Ascending aorta (tissue), 2 donors: Measurements from ENCODE around the gene TAF11. TPM values are rescaled to one million over a fixed set of nuclear protein-coding genes. Genes with fewer than 3 reads are reported as not detected.
A peak's percentile ranks its signal among the peaks of the same experiment; 100 is the strongest.

Experiments used
- DNase-seq, 2 donors: peaks; one replicate each; pipeline ENCODE4 v3.0.0-alpha.2; 2019; ENCODE audit warnings: low spot score in 2 of 2
- H3K27ac ChIP-seq, 2 donors: fragments of 200-600 bp; sonication (generic); one replicate each; pipeline ENCODE4 v1.5.1; 2016 to 2017; ENCODE audit warnings: mild to moderate bottlenecking in 1 of 2
- H3K27me3 ChIP-seq: fragments of 200-600 bp; sonication (generic); one replicate; pipeline ENCODE4 v1.5.1; 2017
- H3K36me3 ChIP-seq, 2 donors: fragments of 200-600 bp; sonication (generic); one replicate each; pipeline ENCODE4 v1.5.1; 2016
- H3K4me1 ChIP-seq, 2 donors: fragments of 200-600 bp; sonication (generic); one replicate each; pipeline ENCODE4 v1.5.1; 2016 to 2017; ENCODE audit warnings: mild to moderate bottlenecking in 1 of 2
- H3K4me3 ChIP-seq, 2 donors: fragments of 200-600 bp; sonication (generic); one replicate each; pipeline ENCODE4 v1.5.1; 2016 to 2017; ENCODE audit warnings: mild to moderate bottlenecking in 1 of 2
- H3K9me3 ChIP-seq, 2 donors: fragments of 200-600 bp; sonication (generic); one replicate each; pipeline ENCODE4 v1.5.1; 2016
- intact Hi-C: fragments of 100-400 bp; cut with DNase I; formaldehyde crosslinking; loops from one replicate; pipeline ENCODE4 v1.15.1; 2023
- total RNA-seq: library from RNA; depleted of rRNA; stranded (reverse); fragments of >200 nt; gene quantifications from one replicate; pipeline ENCODE4 v1.1.0, GENCODE V29; 2016
- TF ChIP-seq, protein P1 (sequence below), 3 experiments: fragments of 200-600 bp in 2 of 3; fragments of 450-650 bp in 1 of 3; sonication (generic) in 2 of 3; IDR thresholded peaks; one replicate each; pipeline ENCODE4 v1.5.1; 2016 to 2019; ENCODE audit warnings: antibody characterized with exemption in 3 of 3, mild to moderate bottlenecking in 1 of 3, moderate library complexity in 1 of 3

Gene TAF11
- total RNA-seq, 1 donor from 2014 or later, result 0.85 TPM

DNA sequence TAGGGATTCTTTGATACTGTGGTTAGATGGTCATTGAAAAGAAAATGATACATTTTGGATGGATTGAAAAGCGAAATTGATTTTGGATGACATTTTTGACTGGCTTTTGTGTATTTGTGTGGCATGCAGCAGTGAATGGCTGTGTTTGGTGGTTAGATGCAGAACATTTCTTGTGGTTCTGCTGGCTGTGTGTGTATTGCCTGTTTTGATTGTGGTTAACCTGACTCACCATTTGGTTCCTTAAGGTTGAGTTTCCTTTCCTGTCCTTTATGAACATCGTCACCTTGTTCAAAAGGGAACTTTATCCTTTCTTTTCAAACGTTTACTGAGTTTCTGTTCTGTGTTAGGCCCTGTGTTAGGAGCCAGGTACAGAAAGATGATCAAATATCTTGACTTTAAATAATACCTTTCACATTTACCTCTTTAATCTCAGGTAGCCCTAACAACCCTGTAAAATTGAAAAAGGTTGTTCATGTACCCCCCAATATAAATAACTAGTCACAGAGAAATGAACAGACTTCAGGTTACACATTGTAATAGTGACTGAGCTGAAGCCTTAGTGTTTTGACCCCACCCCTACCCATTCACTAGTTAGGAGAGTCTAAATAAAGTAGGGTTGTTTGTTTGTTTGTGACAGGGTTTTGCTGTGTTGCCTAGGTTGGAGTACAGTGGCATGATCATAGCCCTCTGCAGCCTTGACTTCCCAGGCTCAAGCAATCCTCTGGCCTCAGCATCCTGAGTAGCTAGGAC, 25.0 kb upstream of the TAF11 start:
- Histone ChIP-seq H3K4me3 (no peak overlapping the region), H3K36me3 (no peaks in the 10 kb centered on the region), H3K9me3 (no peaks in the 10 kb centered on the region), H3K27ac (peak overlapping the region; percentile 81 to 92), H3K27me3 (no peaks in the 10 kb centered on the region), H3K4me1 (peaks cover 13 to 65% of the 10 kb centered on the region in 2 donors)
- no peak for DNase-seq
- intact Hi-C loops, result no loop called here
- TF ChIP-seq, protein P1, sequence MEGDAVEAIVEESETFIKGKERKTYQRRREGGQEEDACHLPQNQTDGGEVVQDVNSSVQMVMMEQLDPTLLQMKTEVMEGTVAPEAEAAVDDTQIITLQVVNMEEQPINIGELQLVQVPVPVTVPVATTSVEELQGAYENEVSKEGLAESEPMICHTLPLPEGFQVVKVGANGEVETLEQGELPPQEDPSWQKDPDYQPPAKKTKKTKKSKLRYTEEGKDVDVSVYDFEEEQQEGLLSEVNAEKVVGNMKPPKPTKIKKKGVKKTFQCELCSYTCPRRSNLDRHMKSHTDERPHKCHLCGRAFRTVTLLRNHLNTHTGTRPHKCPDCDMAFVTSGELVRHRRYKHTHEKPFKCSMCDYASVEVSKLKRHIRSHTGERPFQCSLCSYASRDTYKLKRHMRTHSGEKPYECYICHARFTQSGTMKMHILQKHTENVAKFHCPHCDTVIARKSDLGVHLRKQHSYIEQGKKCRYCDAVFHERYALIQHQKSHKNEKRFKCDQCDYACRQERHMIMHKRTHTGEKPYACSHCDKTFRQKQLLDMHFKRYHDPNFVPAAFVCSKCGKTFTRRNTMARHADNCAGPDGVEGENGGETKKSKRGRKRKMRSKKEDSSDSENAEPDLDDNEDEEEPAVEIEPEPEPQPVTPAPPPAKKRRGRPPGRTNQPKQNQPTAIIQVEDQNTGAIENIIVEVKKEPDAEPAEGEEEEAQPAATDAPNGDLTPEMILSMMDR (IDR thresholded peaks at IDR 0.05), result no peak

DNA sequence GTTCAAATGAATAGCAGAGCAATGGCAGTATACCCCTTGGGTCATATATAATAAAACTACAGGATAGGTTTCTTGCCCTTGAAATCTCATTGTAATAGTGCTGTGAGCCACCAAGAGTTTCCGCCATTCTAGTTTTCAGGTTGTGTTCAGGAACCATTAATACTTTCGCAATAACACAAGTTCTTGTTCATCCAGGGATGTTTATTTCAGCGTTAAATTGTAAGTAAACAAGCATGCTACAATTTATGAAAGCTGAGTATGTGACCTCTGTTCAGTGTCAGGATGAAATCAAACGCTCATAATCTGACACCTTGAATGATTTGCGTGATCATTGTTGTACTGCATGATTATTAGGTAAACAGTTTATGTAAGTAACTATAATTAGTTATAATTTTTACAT, 24.0 kb upstream of the TAF11 start:
- TF ChIP-seq, protein P1 (IDR thresholded peaks at IDR 0.05), result no peak
- H3K4me1 ChIP-seq, result peaks cover 11 to 54% of the 10 kb centered on the region in 2 donors

DNA sequence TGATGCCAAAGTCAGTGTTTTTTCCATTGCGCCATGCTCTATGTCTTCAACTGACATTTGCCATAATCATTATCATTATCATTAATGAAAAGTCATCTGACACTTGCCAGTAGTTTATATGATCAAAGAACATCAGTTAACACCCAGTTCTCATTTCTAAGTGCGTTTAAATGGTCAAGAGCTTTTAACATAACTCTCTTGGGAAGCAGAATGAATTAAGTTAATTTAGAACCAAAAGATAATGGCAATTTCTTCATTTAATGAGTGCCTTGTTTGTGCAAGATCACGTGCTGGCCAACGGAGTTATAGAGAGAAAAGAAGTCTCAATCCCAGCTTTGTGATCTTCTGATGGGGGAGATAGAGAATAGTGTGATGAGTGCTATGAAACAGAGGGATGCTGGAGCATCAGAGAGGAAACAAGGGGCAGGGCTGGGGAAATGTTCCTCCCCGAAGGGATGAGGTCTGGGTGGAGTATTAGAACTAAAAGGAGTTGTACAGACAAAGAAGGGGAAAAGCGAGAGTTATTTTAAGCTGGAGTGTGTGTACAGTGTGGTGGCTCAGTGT, 21.6 kb upstream of the TAF11 start:
- Histone ChIP-seq H3K4me1 (peaks cover 0 to 33% of the 10 kb centered on the region in 2 donors), H3K27me3 (no peaks in the 10 kb centered on the region), H3K36me3 (no peaks in the 10 kb centered on the region), H3K9me3 (no peaks in the 10 kb centered on the region), H3K4me3 (no peak overlapping the region), H3K27ac (no peak overlapping the region)
- intact Hi-C loops, result no loop called here
- TF ChIP-seq, protein P1 (IDR thresholded peaks at IDR 0.05), result no peak
- no peak for DNase-seq

More for the DNA sequence above, 24.0 kb upstream of the TAF11 start:
- H3K9me3 ChIP-seq, result no peaks in the 10 kb centered on the region
- no peaks in the 10 kb centered on the region for H3K36me3 ChIP-seq
- H3K4me3 ChIP-seq, result no peak overlapping the region
- H3K27me3 ChIP-seq, result no peaks in the 10 kb centered on the region
- peak overlapping the region in 1 of 2 donors; percentile 10 for H3K27ac ChIP-seq
- intact Hi-C loops, result no loop called here
- no peak for DNase-seq

DNA sequence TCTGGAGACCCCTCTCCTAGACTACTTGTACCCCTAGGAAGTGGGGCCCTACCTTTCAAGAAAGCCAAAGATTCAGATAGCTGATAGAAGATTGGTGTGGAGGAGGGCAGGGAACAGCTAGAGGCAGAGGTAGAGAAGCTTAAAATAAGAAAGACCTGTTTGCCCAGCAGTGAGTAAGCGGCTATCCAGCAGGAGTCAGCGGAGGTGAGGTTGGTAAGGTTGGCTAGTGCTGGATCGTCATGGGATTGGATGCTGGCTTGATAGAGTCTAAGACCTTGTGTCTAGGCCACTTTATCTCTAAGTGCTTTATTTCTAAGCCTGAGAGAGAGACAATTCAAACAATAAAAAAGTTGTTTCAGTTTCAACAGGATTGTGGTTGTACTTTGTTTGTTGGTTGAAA, 20.4 kb upstream of the TAF11 start:
- intact Hi-C loops, result no loop called here
- Histone ChIP-seq H3K27me3 (no peaks in the 10 kb centered on the region), H3K36me3 (no peaks in the 10 kb centered on the region), H3K9me3 (no peaks in the 10 kb centered on the region), H3K4me3 (no peak overlapping the region), H3K27ac (no peak overlapping the region), H3K4me1 (peaks cover 0 to 24% of the 10 kb centered on the region in 2 donors)
- TF ChIP-seq, protein P1 (IDR thresholded peaks at IDR 0.05), result no peak
- no peak for DNase-seq

DNA sequence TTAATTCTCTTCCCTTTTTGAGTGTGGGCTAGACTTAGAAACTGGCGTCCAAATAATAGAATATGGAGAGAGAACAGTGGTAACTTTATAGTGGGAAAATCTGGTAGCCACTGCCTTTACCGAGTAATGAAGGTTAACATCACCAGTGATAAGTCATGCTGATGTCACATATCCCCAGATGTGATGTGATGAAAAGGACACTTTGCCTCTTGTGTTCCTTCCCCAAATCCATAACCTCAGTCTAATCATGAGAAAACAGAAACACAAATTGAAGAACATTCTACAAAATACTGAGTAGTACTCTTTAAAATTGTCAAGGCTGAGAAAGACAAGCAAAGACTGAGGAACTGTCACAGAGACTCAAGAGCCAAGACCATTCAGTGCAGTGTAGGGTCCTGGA, 19.0 kb upstream of the TAF11 start:
- no peak overlapping the region for H3K27ac ChIP-seq
- H3K9me3 ChIP-seq, result no peaks in the 10 kb centered on the region
- no peak overlapping the region for H3K4me3 ChIP-seq
- H3K36me3 ChIP-seq, result no peaks in the 10 kb centered on the region
- peaks cover 0 to 19% of the 10 kb centered on the region in 2 donors for H3K4me1 ChIP-seq
- no peaks in the 10 kb centered on the region for H3K27me3 ChIP-seq
- TF ChIP-seq, protein P1 (IDR thresholded peaks at IDR 0.05), result no peak
- DNase-seq, result no peak
- intact Hi-C loops, result no loop called here
